H9 (cell line): ENCODE data around the gene EPS8L3. TPM values are rescaled to one million over a fixed set of nuclear protein-coding genes. Genes with fewer than 3 reads are reported as not detected.

Experiments
- DNase-seq: peaks from one replicate; pipeline ENCODE4 v3.0.0-alpha.2; 2017
- H2AFZ ChIP-seq: one replicate; pipeline ENCODE4 v1.6.1; 2013; ENCODE audit warnings: mild to moderate bottlenecking, low read length, control low read depth, moderate library complexity
- H2AK5ac ChIP-seq: 2 replicates; pipeline ENCODE4 v1.6.1; 2013; ENCODE audit warnings: low read length, control low read depth, mixed read lengths; ENCODE audit not compliant: insufficient read length
- H2BK120ac ChIP-seq: one replicate; pipeline ENCODE4 v1.6.1; 2013; ENCODE audit warnings: low read depth, mild to moderate bottlenecking, low read length, control low read depth, inconsistent platforms; ENCODE audit not compliant: poor library complexity, severe bottlenecking
- H2BK12ac ChIP-seq: 2 replicates; pipeline ENCODE4 v1.6.1; 2013; ENCODE audit warnings: low read length, control low read depth, mixed read lengths, low read depth; ENCODE audit not compliant: insufficient read length
- H2BK15ac ChIP-seq: 2 replicates; pipeline ENCODE4 v1.6.1; 2013; ENCODE audit warnings: low read depth, low read length, control low read depth
- H2BK20ac ChIP-seq: one replicate; pipeline ENCODE4 v1.6.1; 2013; ENCODE audit warnings: low read depth, mild to moderate bottlenecking, low read length, control low read depth, inconsistent platforms; ENCODE audit not compliant: poor library complexity, severe bottlenecking
- H2BK5ac ChIP-seq: 2 replicates; pipeline ENCODE4 v1.6.1; 2013; ENCODE audit warnings: low read length, control low read depth, mixed read lengths; ENCODE audit not compliant: insufficient read length
- H3K14ac ChIP-seq: 2 replicates; pipeline ENCODE4 v1.6.1; 2013; ENCODE audit warnings: low read length, control low read depth; ENCODE audit not compliant: insufficient read depth
- H3K18ac ChIP-seq: 2 replicates; pipeline ENCODE4 v1.6.1; 2013; ENCODE audit warnings: low read depth, mild to moderate bottlenecking, mixed read lengths, low read length, control low read depth; ENCODE audit not compliant: insufficient read length
- H3K23ac ChIP-seq: 2 replicates; pipeline ENCODE4 v1.6.1; 2013; ENCODE audit warnings: low read length, control low read depth, mixed read lengths, low read depth; ENCODE audit not compliant: insufficient read length
- H3K23me2 ChIP-seq: 2 replicates; pipeline ENCODE4 v1.6.1; 2013; ENCODE audit warnings: low read depth, mild to moderate bottlenecking, mixed read lengths, low read length, control low read depth; ENCODE audit not compliant: insufficient read length, poor library complexity, severe bottlenecking
- H3K27ac ChIP-seq: 2 replicates; pipeline ENCODE4 v1.5.1; 2013; ENCODE audit warnings: low read length, control low read depth, mixed read lengths, low read depth; ENCODE audit not compliant: insufficient read length
- H3K27me3 ChIP-seq: 2 replicates; pipeline ENCODE4 v1.6.1; 2013; ENCODE audit warnings: low read length, control low read depth, inconsistent platforms; ENCODE audit not compliant: insufficient read depth
- H3K4ac ChIP-seq: 2 replicates; pipeline ENCODE4 v1.6.1; 2013; ENCODE audit warnings: low read depth, mild to moderate bottlenecking, control low read depth, inconsistent platforms, low read length, moderate library complexity
- H3K4me1 ChIP-seq: 2 replicates; pipeline ENCODE4 v1.6.1; 2013; ENCODE audit warnings: low read length, control low read depth, inconsistent platforms; ENCODE audit not compliant: insufficient read depth
- H3K4me2 ChIP-seq: 2 replicates; pipeline ENCODE4 v1.6.1; 2013; ENCODE audit warnings: low read length, control low read depth, mixed read lengths; ENCODE audit not compliant: insufficient read length, insufficient read depth
- H3K56ac ChIP-seq: 2 replicates; pipeline ENCODE4 v1.6.1; 2013; ENCODE audit warnings: low read depth, mild to moderate bottlenecking, mixed read lengths, low read length, control low read depth; ENCODE audit not compliant: insufficient read length
- H3K79me1 ChIP-seq: 2 replicates; pipeline ENCODE4 v1.6.1; 2013; ENCODE audit warnings: low read depth, mild to moderate bottlenecking, moderate library complexity, low read length, control low read depth, inconsistent platforms; ENCODE audit not compliant: insufficient read depth, poor library complexity, severe bottlenecking
- H3K79me2 ChIP-seq: 2 replicates; pipeline ENCODE4 v1.6.1; 2013; ENCODE audit warnings: low read length, control low read depth, inconsistent platforms; ENCODE audit not compliant: insufficient read depth
- H3K9ac ChIP-seq: 2 replicates; pipeline ENCODE4 v1.6.1; 2013; ENCODE audit warnings: low read length, control low read depth, mixed read lengths; ENCODE audit not compliant: insufficient read length; ENCODE audit errors: extremely low read depth
- H3K9me3 ChIP-seq: one replicate; pipeline ENCODE4 v1.6.1; 2013; ENCODE audit warnings: low read depth, low read length, inconsistent platforms; ENCODE audit not compliant: control insufficient read depth
- H3T11ph ChIP-seq: one replicate; pipeline ENCODE4 v1.6.1; 2013; ENCODE audit warnings: mild to moderate bottlenecking, low read length, control low read depth, inconsistent platforms
- H4K20me1 ChIP-seq: one replicate; pipeline ENCODE4 v1.6.1; 2013; ENCODE audit not compliant: control insufficient read depth, insufficient read length, insufficient read depth
- H4K5ac ChIP-seq: 2 replicates; pipeline ENCODE4 v1.6.1; 2013; ENCODE audit warnings: low read depth, mild to moderate bottlenecking, mixed read lengths, low read length, control low read depth; ENCODE audit not compliant: insufficient read length
- H4K8ac ChIP-seq: replicated peaks from 2 replicates; pipeline ENCODE4 v1.6.1; 2013; ENCODE audit warnings: low read length, control low read depth, mixed read lengths, low read depth; ENCODE audit not compliant: insufficient read length
- H4K91ac ChIP-seq: 2 replicates; pipeline ENCODE4 v1.6.1; 2013; ENCODE audit warnings: low read depth, mild to moderate bottlenecking, moderate library complexity, mixed read lengths, low read length, control low read depth; ENCODE audit not compliant: insufficient read length
- H3K27ac Mint-ChIP-seq, 3 experiments: 2 replicates in 2 of 3; 3 replicates in 1 of 3; pipeline ENCODE4 v1.8.0; 2020 to 2021; ENCODE audit warnings: mixed read lengths in 3 of 3, mild to moderate bottlenecking in 1 of 3, moderate library complexity in 1 of 3
- H3K27me3 Mint-ChIP-seq: 2 replicates; pipeline ENCODE4 v1.8.0; 2021; ENCODE audit warnings: low read depth, mild to moderate bottlenecking, moderate library complexity, mixed read lengths
- H3K36me3 Mint-ChIP-seq, 3 experiments: 2 replicates in 2 of 3; 3 replicates in 1 of 3; pipeline ENCODE4 v1.8.0; 2020 to 2021; ENCODE audit warnings: low read depth in 3 of 3, mixed read lengths in 3 of 3; ENCODE audit not compliant: insufficient read depth in 1 of 3
- H3K4me1 Mint-ChIP-seq, 2 experiments: 2 replicates each; pipeline ENCODE4 v1.8.0; 2020; ENCODE audit warnings: mixed read lengths in 2 of 2
- H3K4me3 Mint-ChIP-seq, 2 experiments: 2 replicates in 1 of 2; 3 replicates in 1 of 2; pipeline ENCODE4 v1.8.0; 2020 to 2021; ENCODE audit warnings: mild to moderate bottlenecking in 2 of 2, mixed read lengths in 2 of 2, moderate library complexity in 1 of 2
- H3K9me3 Mint-ChIP-seq, 2 experiments: 2 replicates in 1 of 2; 3 replicates in 1 of 2; pipeline ENCODE4 v1.8.0; 2020; ENCODE audit warnings: mild to moderate bottlenecking in 2 of 2, mixed read lengths in 2 of 2, moderate library complexity in 1 of 2
- WGBS: extraction: QIAGEN DNeasy Blood & Tissue Kit; methylation state at CpG from one replicate; pipeline ENCODE4 v1.1.7; 2013; ENCODE audit warnings: missing lambda C conversion rate, low lambda C conversion rate, mixed read lengths; ENCODE audit not compliant: insufficient read length; ENCODE audit errors: extremely low coverage; 5-methylcytosine and 5-hydroxymethylcytosine counted together
- total RNA-seq: library from RNA; stranded (reverse); gene quantifications from 2 replicates; pipeline ENCODE4 v1.2.1, GENCODE V29; 2021
- TF ChIP-seq, protein P1 (sequence below): fragments of 200-600 bp; sonication (generic); conservative IDR thresholded peaks from 3 replicates; pipeline ENCODE4 v1.8.0; 2021; ENCODE audit warnings: antibody characterized with exemption, mild to moderate bottlenecking

Gene EPS8L3
- total RNA-seq, 1 experiment from 2014 or later, result not detected

DNA sequence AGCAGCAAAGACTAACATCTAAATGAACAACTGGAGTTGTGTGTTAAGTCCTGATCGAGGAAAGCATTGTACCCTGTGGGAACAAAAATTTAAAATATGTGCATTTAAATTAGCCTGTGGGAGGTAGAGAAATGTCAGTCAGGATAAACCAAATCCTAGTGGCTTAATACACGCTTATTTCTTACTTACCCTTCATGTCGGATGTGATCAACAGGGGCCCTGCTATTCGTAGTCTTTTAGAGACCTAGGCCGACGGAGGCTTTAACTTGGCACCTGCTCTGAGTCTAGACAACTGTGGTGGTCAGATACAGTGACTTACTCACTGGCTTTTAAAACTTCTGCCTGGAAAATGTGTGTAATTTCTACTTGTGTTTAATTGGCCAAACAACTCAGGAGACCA is 33.1 kb downstream of the EPS8L3 start:
- DNase-seq, result no peak
- H3K79me1 ChIP-seq, result no peaks in the 10 kb centered on the region
- H4K5ac ChIP-seq, result no peak overlapping the region
- H3K23me2 ChIP-seq, result no peaks in the 10 kb centered on the region
- TF ChIP-seq, protein P1, sequence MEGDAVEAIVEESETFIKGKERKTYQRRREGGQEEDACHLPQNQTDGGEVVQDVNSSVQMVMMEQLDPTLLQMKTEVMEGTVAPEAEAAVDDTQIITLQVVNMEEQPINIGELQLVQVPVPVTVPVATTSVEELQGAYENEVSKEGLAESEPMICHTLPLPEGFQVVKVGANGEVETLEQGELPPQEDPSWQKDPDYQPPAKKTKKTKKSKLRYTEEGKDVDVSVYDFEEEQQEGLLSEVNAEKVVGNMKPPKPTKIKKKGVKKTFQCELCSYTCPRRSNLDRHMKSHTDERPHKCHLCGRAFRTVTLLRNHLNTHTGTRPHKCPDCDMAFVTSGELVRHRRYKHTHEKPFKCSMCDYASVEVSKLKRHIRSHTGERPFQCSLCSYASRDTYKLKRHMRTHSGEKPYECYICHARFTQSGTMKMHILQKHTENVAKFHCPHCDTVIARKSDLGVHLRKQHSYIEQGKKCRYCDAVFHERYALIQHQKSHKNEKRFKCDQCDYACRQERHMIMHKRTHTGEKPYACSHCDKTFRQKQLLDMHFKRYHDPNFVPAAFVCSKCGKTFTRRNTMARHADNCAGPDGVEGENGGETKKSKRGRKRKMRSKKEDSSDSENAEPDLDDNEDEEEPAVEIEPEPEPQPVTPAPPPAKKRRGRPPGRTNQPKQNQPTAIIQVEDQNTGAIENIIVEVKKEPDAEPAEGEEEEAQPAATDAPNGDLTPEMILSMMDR, result no peak
- H3K4me2 ChIP-seq, result no peak overlapping the region
- no peaks in the 10 kb centered on the region for H3K79me2 ChIP-seq
- H3T11ph ChIP-seq, result no peak overlapping the region
- H3K4me1 ChIP-seq, result no peaks in the 10 kb centered on the region
- WGBS, result no CpG with 5 or more reads among the region's 6 CpGs
- H2BK20ac ChIP-seq, result no peak overlapping the region
- Mint-ChIP-seq H3K27me3 (peaks cover 25% of the 10 kb centered on the region), H3K27ac (no peak overlapping the region), H3K36me3 (peaks cover 2 to 5% (median 4%) of the 10 kb centered on the region in 3 experiments; a peak in 4 of 7 replicates), H3K9me3 (peaks cover 11 to 17% of the 10 kb centered on the region in 2 experiments), H3K4me1 (peaks cover 9 to 22% of the 10 kb centered on the region in 2 experiments; a peak in 3 of 4 replicates), H3K4me3 (no peak overlapping the region)
- H2AFZ ChIP-seq, result no peak overlapping the region
- no peak overlapping the region for H3K27ac ChIP-seq
- H2BK15ac ChIP-seq, result no peak overlapping the region
- H2BK120ac ChIP-seq, result no peak overlapping the region
- peaks cover 11% of the 10 kb centered on the region for H3K9me3 ChIP-seq
- no peak overlapping the region for H3K56ac ChIP-seq
- no peak overlapping the region for H2AK5ac ChIP-seq
- H3K14ac ChIP-seq, result no peak overlapping the region
- no peak overlapping the region for H3K18ac ChIP-seq
- no peak overlapping the region for H4K8ac ChIP-seq
- H3K9ac ChIP-seq, result no peak overlapping the region
- no peaks in the 10 kb centered on the region for H3K27me3 ChIP-seq
- H2BK5ac ChIP-seq, result no peak overlapping the region
- no peak overlapping the region for H3K23ac ChIP-seq
- H4K91ac ChIP-seq, result no peak overlapping the region
- H2BK12ac ChIP-seq, result no peak overlapping the region
- no peaks in the 10 kb centered on the region for H4K20me1 ChIP-seq
- H3K4ac ChIP-seq, result no peak overlapping the region
